Fibroblast of the conjunctiva (primary cell): ENCODE measurements around the gene OR51V1.
"Not testable (repeated sequence)": the region's sequence is repeated elsewhere in the genome, so short reads cannot be mapped to it uniquely, and the experiment has no call there.

ENCODE experiments used
- DNase-seq: peaks from one replicate; pipeline ENCODE4 v3.0.0-alpha.2; 2010; ENCODE audit warnings: low read depth

Gene OR51V1

DNA sequence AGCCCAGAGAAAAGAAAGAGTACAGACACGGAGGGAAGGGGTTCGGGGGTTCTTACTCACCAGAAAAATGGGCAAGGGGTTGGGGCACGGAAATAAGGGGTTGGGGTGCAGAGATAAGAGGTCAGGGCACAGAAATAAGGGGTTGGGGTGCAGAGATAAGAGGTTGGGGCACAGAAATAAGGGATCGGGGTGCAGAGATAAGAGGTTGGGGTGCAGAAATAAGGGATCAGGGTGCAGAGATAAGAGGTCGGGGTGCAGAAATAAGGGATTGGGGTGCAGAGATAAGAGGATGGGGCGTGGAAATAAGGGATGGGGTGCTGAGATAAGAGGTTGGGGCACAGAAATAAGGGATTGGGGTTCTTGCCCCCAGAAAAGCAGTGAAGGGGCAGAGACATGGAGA is 35.7 kb downstream of the OR51V1 start:
- not testable (repeated sequence) for DNase-seq

DNA sequence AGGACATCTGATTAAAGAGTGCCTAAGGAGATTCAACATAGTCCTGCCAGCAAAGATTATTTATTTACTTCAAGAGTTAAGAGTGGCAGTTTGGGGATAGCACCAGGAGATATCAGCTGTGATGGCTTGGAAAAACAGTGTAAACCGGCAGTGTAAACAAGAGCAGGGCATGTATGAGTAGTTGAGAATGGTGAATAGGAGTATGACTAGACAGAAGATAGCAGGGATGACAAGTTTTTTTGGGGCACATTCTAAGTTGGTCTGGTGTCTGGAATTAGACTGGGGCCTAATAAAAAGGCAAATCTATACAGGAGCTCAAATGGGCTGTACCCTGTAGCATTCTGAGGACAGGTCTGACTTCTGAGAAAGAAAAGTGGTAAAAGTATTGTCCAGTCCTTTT is 39.4 kb downstream of the OR51V1 start:
- not testable (repeated sequence) for DNase-seq

DNA sequence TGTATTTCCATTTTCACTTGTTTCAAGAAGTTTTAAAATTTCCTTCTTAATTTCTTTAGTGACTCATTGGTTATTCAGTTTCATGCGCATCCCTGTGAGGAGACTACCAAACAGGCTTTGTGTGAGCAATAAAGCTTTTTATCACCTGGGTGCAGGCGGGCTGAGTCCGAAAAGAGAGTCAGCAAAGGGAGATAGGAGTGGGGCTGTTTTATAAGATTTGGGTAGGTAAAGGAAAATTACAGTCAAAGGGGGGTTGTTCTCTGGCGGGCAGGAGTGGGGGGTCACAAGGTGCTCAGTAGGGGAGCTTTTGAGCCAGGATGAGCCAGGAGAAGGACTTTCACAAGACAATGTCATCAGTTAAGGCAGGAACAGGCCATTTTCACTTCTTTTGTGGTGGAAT is 40.3 kb downstream of the OR51V1 start:
- DNase-seq: not testable (repeated sequence)

DNA sequence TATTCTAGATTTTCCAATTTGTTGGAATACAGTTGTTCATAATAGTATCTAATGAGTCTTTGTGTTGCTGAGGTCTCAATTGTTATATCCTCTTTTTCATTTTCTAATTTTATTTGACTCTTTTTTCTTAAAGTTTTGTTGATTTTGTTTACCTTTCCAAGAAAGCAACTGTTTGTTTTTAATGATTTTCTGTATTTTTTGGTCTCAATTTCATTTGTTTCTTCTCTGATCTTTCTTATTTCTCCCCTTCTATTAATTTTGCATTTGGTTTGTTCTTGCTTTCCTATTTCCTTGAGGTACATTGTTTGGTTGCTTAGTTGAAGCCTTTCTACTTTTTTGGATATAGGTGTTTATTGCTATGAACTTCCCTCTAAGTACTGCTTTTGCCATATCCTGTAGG is 40.7 kb downstream of the OR51V1 start:
- no peak for DNase-seq

DNA sequence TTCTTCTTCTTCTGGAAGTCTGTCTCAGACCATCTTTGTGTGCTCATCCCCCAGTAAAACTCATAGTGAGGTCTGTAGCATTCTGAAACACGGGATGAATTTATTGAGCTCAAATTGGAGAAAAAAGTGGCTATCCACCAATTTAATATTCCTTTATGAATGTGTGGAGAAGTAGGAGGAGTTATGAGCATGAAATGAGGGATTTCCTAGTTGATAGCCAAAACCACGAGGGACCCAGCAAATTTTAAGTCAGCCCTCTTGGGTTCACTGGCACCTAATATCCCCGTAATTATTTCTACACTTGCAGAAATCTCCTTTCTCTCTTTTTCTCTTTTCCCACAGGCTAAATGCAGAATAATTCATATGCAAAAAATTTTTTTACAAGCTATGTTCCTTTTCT is 45.8 kb downstream of the OR51V1 start, which contains the start of gene OR52A1:
Gene OR52A1, minus strand, starts transcription at position 101 of the 400 bp plus-strand sequence. CDS start 2,388 bp downstream, outside the sequence.
- no peak for DNase-seq

DNA sequence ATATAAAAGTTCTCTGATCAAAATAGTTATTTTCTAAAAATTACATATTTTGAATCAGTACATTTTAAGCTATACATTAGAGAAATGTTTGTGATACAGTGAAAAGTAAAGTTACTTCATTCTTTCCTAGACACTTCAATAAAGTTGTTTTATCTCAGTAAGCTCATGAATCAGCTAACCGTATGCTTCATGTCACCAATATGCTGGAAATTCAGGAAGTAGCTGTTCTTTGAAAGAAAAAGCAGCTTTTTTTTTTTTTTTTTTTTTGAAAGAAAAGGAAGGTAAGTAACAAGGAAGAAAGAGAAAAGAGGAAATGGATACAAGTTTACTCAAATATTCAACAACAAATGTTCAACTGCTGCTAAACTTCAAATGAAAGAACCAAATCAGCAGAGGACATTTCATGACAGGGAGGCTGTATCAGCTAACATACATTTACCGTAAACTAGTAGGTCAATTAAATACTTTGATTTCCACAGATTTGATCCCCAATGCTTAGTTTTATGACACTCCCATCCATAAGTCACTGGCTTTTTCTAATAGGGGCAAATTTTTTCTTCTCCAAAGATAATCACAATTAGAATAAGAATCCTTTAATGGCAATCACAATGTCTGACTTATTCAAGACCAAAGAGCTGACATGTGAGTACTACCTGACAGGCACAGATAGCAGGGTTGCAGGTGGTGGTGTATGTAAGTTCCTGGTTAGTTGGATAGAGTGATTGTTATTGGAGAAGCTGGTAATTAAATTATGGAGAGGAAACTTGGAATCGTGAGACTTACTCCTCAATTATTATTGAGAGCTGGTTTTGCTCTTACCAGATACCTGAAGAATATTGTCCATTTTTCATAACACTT is 46.7 kb downstream of the OR51V1 start:
- no peak for DNase-seq

DNA sequence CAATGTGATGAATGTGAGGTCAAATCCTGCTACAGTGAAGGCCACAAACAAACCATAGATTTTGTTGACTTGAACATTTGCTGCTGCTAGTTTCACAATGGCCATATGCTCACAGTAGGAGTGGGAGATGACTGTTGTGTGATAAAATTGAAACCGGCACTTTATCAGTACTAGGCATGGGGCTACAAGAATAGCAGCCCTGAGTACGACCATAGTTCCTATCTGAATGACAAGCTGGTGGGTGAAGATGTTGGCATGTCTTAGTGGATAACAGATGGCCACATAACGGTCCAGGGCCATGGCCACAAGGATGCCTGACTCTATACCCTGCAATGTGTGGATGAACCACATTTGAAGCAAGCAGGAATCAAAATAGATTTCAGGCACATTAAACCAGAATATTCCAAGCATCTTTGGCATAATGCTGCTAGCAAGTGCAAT is 48.7 kb downstream of the OR51V1 start:
- DNase-seq: no peak
